CD1c-positive myeloid dendritic cell (primary cell): ENCODE data around the gene NPFFR1.
A peak's percentile ranks its signal among the peaks of the same experiment; 100 is the strongest.
"Not testable (repeated sequence)": the region's sequence is repeated elsewhere in the genome, so short reads cannot be mapped to it uniquely, and the experiment has no call there.

ENCODE experiments used
- DNase-seq: peaks from one replicate; pipeline ENCODE4 v3.0.0-alpha.2; 2016; ENCODE audit errors: extremely low spot score

Gene NPFFR1

DNA sequence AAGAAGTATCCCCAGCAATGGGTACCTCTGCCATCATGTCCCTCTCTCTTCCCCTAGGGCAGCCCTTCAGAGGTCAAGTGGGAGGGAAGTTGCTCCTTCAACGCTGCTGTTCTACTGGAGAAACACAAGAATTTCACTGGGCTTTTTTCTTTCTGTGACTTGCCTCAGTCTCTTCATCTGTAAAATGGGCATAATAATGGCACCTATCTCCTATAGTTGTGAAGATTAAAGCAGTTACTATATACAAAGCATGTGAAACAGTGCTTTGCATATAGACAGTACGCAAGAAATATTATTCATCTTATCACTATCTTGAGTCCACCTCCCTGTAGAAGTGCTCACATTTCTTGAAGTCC is 1.6 kb upstream of the NPFFR1 start:
- DNase-seq: no peak

DNA sequence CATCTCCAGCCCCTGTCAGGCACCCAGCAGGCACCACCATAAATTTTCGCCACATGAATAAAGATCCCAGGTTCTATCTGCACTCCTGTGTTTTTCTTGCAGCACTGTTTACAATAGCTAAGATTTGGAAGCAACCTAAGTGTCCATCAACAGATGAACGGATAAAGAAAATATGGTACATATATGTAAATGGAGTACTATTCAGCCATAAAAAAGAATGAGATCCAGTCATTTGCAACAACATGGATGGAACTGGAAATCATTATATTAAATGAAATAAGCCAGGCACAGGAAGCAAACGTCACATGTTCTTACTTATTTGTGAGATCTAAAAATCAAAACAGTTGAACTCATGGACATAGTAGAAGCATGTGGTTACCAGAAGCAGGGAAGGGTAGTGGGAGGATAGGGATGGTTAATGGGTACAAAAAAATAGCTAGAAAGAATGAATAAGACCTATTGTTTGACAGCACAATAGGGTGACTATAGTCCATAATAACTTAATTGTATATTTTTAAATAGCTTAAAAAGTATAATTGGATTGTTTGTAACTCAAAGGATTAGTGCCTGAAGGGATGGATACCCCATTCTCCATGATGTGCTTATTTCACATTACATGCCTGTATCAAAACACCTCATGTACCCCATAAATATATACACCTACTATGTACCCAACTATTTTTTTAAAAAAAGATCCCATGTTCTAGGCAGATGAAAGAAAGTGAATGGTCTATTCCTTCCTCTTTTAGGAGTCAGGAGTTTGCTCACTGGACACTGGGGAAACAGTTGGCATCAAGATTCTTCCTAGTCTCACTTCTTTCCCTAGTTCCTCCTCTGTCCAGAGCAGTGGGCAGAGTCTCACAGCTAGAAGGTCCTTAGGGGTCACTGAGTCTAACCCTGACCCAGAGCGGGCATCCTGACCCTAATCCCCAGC is 1.0 kb upstream of the NPFFR1 start:
- peak; percentile 47 for DNase-seq

DNA sequence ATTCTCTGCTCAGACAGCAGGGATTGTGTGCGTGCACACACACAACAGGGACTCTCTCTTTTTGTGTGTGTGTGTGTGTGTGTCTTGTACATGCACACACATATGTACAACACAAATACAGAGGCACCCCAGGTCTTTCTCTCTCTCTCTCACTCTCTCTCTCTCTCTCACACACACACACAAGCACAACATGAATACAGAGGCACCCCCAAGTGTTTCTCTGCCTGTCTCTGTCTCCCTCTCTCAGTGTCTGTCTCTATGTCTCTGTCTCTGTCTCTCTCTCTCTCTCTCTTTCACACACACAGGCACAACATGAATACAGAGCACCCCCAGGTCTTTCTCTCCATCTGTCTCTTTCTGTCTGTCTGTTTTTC is 746 bp downstream of the NPFFR1 start:
- DNase-seq: no peak

DNA sequence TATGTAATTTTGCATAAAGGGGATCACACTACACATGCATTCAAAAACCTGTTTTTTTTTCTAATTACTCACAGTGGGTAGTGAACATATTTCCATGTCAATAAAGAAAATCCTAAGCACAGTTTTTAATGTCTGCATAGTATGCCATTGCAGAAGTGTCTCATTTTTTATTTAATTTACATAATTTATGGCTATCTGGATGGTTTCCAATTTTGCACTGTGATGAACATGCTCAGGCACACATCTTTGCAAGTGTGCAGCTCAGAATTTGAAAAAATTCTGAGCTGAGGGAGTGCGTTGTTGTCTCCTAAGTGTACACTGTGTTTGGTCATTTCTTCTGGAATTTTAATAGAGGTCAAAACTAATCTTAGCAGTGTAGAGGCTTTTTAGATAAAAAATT is 2.2 kb downstream of the NPFFR1 start:
- no peak for DNase-seq

DNA sequence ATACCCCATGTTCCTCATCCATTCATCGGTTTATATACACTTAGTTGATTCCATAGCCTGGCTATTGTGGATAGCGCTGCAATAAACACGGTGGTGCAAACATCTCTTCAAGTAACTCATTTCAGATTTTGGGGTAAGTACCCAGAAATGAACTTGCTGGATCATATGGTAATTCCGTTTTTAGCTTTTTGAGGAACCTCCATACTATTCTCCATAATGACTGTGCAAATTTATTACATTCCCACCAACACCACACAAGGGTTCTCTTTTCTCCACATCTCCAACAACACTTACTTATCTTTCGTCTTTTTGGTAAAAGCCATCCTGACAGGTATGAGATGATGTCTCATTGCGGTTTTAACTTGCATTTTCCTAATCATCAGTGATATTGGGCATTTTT is 3.7 kb downstream of the NPFFR1 start:
- DNase-seq: peak; percentile 31

DNA sequence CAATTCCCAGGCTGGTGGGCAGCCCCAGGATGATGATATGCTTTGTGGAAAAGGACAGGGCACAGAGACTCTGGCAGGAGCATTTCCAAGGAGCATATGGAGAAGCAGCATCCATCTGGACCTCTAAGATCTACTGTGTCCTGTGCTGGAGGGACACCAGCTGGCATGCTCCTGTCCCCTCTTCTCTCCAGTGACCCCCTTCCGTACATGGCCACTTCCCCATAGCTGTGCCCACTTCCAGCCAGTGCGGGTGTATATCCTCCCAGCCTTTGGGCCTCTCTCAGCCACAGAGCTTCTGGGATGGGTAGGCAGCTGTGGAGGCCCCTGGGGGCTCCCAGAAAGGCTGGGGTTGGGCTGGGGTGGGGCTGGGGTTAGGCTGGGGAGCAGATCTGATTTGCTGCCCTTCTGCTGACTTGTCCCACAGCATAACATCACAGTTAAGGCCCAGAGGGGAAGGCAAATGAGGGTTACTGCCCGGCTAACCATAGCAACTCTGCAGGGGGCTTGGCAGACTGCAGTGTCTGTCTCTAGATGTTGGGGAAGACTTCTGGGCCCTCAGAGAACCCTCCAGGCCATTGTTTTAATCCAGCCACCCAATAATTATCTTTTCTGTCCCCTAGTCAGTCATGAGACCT is 6.3 kb downstream of the NPFFR1 start:
- DNase-seq: no peak

DNA sequence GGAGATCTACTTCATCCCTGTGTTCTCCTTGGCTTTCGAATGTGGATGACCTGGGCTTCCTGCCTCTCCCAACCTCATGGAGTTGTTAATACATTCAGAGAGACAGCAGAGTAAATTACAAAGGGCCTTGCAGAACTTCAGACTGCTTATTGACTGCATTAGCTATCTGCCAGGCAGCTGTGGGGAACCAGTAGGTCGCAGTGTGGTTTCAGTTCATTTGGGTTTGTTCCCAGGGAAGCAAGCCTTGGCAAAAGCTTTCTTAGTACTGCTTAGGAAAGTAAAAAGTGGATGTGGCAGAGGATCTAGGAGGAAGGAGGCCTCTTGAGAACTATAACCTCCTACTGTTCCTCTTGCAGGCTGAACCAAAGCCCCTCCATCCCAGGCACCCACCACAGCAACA is 9.2 kb downstream of the NPFFR1 start:
- DNase-seq: peak; percentile 65

DNA sequence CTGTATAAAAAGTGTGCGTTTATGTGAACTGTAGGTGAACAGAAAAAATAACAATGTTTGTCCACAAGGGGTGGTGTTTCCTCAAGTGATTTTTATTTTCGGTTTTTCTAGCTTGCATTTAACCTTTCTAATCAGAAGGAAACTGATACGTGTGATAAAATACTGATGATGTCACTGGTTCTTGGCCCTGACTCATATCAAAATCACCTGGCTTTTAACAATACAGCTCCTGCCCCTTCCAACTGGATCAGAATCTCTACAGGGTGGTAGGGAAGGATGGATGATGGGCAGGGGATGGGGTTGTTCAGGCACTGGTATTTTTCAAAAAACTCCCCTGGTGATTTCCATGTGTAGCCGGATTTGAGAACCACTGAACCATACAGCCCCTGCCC is 10.9 kb downstream of the NPFFR1 start:
- peak; percentile 51 for DNase-seq

DNA sequence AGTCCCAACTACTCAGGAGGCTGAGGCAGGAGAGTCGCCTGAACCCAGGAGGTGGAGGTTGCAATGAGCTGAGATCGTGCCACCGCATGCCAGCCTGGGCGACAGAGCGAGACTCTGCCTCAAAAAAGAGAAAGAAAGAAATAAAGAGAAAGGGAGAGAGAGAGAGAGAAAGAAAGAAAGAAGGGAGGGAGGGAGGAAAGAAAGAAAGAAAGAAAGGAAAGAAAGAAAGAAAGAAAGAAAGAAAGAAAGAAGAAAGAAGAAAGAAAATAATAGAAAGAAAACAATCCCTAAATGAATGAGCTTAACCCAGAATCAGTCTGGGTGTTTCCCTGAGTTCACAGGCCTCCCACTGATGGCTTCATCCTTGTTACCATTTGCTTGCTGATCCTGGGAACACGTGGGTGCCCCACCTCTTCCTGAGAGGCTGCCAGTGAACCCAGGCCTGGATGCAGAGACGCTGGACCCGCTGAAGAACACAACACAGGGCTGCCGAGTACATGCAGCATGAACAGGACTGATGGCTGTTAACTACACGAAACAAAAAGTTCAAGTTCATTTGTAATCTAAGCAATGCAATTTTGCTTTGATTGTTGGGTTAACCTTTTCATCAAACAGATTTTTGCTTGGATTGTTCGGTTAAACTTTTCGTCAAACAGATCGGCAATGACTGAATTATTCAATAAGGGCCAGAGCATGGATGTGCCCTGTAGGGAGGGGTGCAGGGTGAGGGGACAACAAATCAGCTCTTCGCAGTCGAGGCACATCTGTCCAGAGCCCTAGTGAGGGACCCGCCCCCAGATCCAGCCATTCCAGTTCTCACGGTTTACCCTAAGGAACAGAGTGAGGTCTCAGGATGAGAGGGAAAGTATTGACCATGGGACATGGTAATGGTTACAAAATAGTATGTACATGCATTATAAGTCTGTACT is 11.5 kb downstream of the NPFFR1 start:
- DNase-seq: no peak

DNA sequence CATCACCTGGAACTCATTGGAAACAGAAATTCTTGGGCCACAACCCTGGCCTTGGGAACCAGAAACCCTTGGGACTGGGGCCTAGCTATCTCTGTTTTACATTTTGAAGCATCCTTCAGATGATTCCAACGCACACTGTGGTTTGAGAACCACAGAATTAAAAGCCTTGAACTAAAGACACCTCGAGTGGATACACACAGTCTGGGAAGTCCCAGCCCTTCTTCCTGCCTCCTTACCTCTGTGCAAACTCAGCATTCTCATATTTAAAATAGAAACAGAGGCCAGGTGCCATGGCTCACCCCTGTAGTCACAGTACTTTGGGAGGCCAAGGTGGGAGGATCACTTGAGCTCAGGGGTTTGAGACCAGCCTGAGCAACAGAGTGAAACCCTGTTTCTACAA is 12.9 kb downstream of the NPFFR1 start:
- no peak for DNase-seq

DNA sequence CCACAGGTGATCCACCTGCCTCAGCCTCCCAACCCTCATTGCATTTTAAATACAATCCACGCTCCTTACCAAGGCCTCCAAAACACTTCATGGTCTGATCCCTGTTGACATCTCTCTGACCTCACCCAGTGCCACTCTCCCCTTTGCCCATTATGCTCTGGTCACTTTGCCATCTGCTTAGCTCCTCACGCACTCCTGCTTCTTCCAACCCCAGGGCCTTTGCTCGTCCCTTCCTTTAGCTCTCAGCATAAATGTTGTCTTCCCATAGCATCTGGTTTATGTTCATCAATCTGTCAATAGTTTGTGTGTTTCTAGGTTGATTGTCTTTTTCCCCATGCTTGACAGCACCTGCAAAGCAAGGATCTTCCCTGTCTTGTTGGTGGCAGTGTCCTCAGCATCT is 14.1 kb downstream of the NPFFR1 start:
- no peak for DNase-seq

DNA sequence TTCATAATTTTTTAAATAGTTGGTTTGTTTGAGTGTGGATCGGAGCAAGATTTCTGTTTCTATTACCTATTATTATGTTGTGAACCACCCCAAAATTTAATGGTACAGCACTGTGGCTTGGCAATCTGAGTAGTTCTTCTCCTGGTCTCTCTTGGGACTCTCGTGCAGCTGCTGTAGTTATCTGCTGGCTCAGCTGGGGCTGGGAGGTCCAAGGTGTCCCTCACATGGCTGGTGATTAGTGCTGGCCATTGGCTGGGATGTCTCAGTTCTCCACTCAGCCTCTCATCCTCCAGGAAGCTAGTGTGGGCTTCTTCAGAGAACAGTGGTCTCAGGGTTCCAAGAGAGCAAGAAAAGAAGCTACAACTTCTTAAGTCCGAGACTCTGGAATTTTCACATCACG is 15.4 kb downstream of the NPFFR1 start:
- DNase-seq: no peak

DNA sequence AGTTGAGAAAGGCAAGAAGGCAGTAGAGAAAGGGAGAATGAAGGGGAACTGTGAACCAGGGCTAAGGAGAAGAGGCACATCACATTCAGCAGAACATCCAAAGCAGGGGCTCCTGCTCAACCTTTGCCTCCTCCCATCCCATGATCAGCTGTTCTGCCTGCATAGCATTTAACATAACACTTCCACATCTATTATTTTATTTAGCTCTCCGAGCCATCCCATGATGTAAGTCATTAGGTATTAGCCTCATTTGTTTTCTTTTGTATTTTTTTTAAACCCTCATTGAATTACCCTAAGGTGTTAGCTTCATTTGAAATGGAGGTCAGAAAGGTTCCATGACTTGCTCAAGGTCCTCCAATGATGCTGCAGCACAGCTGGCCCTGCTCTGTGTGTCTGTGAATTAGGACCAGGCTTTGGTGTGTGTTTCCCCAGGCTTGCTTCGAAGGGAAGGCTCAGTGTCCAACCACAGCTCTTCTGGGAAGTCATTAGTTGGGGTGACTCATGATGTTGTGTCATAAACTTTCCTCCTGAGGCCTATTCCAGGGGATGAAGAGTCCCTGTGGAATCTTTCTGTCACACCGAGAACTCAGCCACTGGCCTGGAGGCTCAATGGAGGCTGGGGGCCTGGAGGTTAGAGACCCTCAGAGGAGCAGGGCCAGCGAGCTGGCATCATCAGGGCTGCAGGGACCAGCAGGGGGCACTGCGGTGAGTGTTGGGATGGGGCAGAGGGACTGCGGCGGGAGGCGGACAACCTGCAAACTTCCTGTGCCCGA is 16.5 kb downstream of the NPFFR1 start:
- peak; percentile 60 for DNase-seq

DNA sequence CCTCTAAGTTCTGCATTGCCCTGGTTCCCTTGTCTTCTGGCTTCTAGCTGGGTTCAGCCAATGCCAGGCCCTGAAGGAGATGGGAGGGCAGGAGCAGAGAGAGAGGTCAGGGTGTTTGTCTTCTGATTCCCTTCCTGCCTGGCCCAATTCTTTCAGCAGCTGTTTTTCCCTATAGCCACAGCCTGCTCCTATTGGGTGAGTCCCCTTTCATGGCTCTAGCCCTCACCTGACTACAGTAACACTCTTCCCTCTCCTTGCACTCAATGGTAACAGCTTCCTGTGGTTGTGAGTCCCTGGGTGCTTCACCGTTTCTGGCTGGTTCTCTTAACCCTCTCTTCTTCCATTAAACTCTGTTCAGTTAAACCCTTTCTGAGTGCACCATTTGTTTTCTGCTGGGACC is 17.1 kb downstream of the NPFFR1 start:
- no peak for DNase-seq

DNA sequence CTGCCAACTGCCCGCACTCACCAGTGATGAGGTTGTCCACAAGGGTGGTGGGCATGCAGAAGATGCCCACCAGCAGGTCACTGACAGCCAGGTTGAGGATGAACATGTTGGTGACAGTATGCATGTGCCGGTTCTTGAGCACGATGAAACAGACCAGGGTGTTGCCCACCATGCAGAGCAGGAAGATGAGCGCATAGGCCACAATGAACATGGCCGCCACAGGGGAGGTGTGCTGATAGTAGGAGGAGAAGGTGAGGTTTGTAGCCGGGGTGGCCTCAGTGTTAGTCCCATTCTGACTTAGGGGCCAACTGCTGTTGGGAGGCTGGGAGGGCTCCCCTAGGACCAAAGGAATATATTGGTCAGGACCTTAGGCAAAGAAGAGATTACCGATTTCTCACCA is 17.7 kb downstream of the NPFFR1 start:
- no peak for DNase-seq

DNA sequence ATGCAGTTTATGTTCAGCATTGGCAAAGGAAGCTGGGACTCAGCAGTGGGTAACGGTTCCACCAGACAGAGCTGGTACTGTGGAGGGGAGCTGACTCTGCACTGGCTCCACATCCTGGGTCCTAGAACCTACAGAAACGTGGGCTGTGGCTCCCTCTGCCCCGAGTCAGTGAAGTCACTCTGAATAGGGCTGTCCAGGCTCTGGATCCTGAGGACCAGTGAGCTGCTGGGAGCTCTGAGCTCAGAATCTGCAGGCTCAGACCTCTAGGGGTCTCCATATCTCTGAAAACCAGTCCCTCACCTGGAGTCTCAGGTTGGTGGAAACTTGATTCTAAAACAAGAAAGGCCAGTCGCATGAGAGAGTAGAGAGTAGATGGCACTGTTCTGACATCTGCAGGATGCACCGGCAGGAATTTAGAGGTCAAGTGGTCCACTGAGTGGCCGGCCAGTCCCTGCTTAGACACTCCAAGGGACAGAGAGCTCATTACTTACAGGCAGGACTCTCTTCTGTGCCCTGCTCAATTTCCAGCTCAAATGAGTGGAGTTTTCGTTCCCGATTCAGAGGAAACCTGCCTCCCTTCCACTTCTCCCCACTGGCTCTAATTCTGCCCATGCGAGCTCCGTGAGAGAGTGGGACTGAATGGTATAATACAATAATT is 18.6 kb downstream of the NPFFR1 start:
- no peak for DNase-seq

DNA sequence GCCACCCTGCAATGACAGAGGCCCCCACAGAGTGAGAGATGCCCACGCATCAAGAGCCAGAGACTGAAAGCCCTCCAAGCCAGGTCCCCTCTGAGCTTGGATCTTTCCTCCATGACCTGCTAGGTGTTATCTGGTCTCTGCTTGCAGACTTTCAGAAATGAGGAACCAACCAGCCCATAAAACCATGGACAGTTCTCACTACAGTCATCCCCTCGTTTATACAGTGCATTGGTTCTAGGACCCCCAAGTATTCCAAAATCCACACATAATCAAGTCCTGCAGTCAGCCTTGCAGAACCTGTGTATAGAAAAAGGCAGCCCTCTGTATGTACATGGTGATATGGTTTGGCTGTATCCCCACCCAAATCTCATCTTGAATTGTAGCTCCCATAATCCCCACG is 23.1 kb downstream of the NPFFR1 start:
- DNase-seq: no peak

DNA sequence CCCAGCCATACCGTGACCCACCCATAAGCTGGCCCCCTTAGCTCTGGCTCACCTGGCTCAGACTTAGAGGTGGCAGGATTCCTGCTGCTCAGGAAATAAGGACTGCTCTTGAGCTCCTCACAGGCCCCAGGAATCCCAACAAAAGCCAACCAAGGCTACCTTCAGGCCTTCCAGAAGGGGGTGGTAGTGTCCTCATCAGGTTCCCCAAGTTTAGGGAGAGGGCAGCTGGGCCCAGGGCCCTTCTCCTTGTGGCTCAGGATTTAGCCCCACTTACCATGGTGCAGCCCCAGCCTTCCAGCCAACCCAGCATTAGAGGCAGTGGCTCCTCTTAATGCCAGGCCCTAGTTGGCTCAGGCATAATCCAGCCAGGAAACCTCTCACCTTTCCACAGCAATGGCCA is 23.5 kb downstream of the NPFFR1 start:
- DNase-seq: no peak

DNA sequence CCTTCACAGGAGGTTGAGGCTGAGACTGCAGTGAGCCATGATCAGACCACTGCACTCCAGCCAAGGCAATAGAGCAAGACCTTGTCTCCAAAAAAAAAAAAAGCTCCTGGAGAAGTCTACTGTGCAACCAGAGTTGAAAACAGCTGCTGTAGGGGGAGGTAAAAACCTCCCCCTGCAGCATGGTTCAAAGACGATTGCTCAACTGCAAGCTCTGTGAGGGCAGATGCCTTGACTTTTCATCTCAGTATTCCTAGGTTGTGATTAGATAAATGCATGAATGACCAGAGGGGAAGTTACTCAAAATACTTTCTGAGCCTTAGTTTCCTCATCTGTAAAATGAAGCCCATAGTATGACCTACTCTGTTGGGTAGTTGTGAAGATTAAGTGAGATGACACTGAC is 25.6 kb downstream of the NPFFR1 start:
- DNase-seq: no peak

DNA sequence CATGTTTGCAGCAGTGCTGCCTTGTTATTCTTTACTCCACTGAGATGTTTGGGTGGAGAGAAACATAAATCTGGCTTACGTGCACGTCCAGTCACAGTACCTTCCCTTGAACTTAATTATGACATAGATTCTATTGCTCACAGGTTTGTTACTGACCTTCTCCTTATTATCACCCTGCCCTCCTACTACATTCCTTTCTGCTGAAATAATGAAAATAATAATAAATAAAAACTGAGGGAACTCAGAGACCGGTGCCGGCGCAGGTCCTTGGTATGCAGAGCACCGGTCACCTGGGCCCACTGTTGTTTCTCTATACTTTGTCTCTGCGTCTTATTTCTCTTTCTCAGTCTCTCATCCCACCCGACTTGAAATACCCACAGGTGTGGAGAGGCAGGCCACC is 26.0 kb downstream of the NPFFR1 start:
- not testable (repeated sequence) for DNase-seq

DNA sequence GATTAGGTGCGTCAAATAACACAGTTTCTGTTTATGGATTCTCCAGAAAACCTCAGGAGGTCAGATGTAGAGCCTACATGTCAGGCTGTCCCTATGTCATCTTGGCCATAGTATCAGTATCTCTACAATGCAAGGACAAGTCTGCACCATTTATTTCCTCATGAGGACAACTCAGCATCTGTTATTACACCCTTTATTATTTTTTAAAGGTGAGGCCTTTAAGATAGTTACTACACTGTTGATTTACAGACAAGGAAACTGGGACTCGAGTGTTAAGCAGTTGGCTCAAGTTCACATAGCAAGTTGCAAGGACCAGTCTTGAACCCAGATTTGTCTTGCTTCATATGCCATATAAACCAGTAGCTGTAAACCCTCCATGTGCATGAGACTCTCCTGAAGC is 27.3 kb downstream of the NPFFR1 start:
- DNase-seq: no peak
